TTC549 (cell line): ENCODE results near the gene PRKCB.
"Not testable (repeated sequence)": the region's sequence is repeated elsewhere in the genome, so short reads cannot be mapped to it uniquely, and the experiment has no call there.

Experiments used
- FAIRE-seq: peaks from 2 replicates; lab custom pipeline; 2012; peaks lifted over from hg19 to GRCh38; lab: Jason Lieb, UNC

Gene PRKCB

GRCh38 chr16:24138024-24138423, 302.2 kb downstream of the PRKCB start:
- no peak for FAIRE-seq

GRCh38 chr16:24138575-24138974, 302.8 kb downstream of the PRKCB start:
- FAIRE-seq, result no peak

- FAIRE-seq, result no peak
Measured at GRCh38 chr16:24139282-24139681, 303.5 kb downstream of the PRKCB start.

- no peak for FAIRE-seq
Measured at GRCh38 chr16:24140730-24141129, 304.9 kb downstream of the PRKCB start.

GRCh38 chr16:24141466-24141865, 305.7 kb downstream of the PRKCB start:
- FAIRE-seq, result no peak

GRCh38 chr16:24141917-24142316, 306.1 kb downstream of the PRKCB start:
- no peak for FAIRE-seq

GRCh38 chr16:24145927-24146326, 310.1 kb downstream of the PRKCB start:
- FAIRE-seq, result no peak

- no peak for FAIRE-seq
Measured at GRCh38 chr16:24146518-24146917, 310.7 kb downstream of the PRKCB start.

- FAIRE-seq, result no peak
Measured at GRCh38 chr16:24149102-24149501, 313.3 kb downstream of the PRKCB start.

GRCh38 chr16:24150282-24150681, 314.5 kb downstream of the PRKCB start:
- no peak for FAIRE-seq

- FAIRE-seq, result no peak
Measured at GRCh38 chr16:24151482-24151939, 315.7 kb downstream of the PRKCB start.

GRCh38 chr16:24152048-24152447, 316.3 kb downstream of the PRKCB start:
- not testable (repeated sequence) for FAIRE-seq

- FAIRE-seq, result no peak
Measured at GRCh38 chr16:24152826-24153225, 317.0 kb downstream of the PRKCB start.

GRCh38 chr16:24156777-24157176, 321.0 kb downstream of the PRKCB start:
- no peak for FAIRE-seq

- no peak for FAIRE-seq
Measured at GRCh38 chr16:24163935-24164334, 328.2 kb downstream of the PRKCB start.

GRCh38 chr16:24164416-24164815, 328.6 kb downstream of the PRKCB start:
- no peak for FAIRE-seq

GRCh38 chr16:24165273-24165672, 329.5 kb downstream of the PRKCB start:
- FAIRE-seq, result no peak

GRCh38 chr16:24166661-24167528, 331.1 kb downstream of the PRKCB start:
- FAIRE-seq, result no peak

GRCh38 chr16:24168856-24169255, 333.1 kb downstream of the PRKCB start:
- no peak for FAIRE-seq

- no peak for FAIRE-seq
Measured at GRCh38 chr16:24170407-24170806, 334.6 kb downstream of the PRKCB start.

- FAIRE-seq, result no peak
Measured at GRCh38 chr16:24174504-24174903, 338.7 kb downstream of the PRKCB start.

- FAIRE-seq, result no peak
Measured at GRCh38 chr16:24174957-24175356, 339.2 kb downstream of the PRKCB start.

GRCh38 chr16:24178496-24178895, 342.7 kb downstream of the PRKCB start:
- FAIRE-seq, result no peak

- FAIRE-seq, result no peak
Measured at GRCh38 chr16:24180451-24180850, 344.7 kb downstream of the PRKCB start.
